ENCODE data around the gene CYP1B1.

DNA sequence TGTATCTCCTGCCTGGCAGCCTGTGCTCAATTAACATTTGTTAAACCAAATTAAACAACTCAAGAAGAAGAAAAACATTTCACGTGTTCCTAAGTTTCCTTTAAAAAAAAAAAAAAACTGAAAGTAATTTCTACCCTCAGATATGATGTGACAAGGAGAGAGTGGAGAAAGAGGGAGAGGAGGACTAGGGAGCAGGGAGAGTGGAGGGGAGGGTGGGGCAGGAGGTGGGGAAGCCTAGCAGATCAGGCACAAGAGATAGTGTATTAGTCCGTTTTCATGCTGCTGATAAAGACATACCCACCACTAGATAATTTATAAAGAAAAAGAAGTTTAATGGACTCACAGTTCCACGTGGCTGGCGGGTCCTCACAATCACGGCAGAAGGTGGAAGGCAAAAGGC lies 46.4 kb downstream of the CYP1B1 start:
- TF ChIP-seq, protein P1, sequence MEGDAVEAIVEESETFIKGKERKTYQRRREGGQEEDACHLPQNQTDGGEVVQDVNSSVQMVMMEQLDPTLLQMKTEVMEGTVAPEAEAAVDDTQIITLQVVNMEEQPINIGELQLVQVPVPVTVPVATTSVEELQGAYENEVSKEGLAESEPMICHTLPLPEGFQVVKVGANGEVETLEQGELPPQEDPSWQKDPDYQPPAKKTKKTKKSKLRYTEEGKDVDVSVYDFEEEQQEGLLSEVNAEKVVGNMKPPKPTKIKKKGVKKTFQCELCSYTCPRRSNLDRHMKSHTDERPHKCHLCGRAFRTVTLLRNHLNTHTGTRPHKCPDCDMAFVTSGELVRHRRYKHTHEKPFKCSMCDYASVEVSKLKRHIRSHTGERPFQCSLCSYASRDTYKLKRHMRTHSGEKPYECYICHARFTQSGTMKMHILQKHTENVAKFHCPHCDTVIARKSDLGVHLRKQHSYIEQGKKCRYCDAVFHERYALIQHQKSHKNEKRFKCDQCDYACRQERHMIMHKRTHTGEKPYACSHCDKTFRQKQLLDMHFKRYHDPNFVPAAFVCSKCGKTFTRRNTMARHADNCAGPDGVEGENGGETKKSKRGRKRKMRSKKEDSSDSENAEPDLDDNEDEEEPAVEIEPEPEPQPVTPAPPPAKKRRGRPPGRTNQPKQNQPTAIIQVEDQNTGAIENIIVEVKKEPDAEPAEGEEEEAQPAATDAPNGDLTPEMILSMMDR (IDR thresholded peaks at IDR 0.05), result no peak
- no peak for TF ChIP-seq POLR2A (IDR thresholded peaks at IDR 0.05)

All from testis (tissue), 2 donors.